AG10803 (cell line): ENCODE results near the gene SCGB3A1.

Experiments used
- DNase-seq: peaks from one replicate; pipeline ENCODE4 v3.0.0; 2010; ENCODE audit warnings: low read depth
- H3K4me3 ChIP-seq: 2 replicates; pipeline ENCODE4 v1.5.1; 2011; ENCODE audit warnings: mild to moderate bottlenecking, low read length, control low read depth
- TF ChIP-seq, protein P1 (sequence below): conservative IDR thresholded peaks from 2 replicates; pipeline ENCODE4 v1.5.1; 2011; ENCODE audit warnings: mild to moderate bottlenecking, low read length, control low read depth, inconsistent platforms

The SCGB3A1 gene

DNA sequence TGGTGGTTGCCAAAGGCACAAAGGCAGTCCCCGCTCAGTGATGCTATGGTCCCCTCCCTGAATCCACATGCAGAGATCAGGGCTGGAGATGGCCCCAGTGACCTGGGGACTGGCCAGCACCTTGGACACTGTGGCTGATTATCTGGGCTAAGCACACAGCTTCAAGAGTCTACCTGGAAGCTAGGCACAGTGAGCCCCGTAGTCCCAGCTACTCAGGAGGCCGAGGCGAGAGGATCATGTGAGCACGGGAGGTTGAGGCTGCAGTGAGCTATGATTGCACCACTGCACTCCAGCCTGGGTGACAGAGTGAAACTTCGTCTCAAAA lies 8.3 kb upstream of the SCGB3A1 start:
- TF ChIP-seq, protein P1, sequence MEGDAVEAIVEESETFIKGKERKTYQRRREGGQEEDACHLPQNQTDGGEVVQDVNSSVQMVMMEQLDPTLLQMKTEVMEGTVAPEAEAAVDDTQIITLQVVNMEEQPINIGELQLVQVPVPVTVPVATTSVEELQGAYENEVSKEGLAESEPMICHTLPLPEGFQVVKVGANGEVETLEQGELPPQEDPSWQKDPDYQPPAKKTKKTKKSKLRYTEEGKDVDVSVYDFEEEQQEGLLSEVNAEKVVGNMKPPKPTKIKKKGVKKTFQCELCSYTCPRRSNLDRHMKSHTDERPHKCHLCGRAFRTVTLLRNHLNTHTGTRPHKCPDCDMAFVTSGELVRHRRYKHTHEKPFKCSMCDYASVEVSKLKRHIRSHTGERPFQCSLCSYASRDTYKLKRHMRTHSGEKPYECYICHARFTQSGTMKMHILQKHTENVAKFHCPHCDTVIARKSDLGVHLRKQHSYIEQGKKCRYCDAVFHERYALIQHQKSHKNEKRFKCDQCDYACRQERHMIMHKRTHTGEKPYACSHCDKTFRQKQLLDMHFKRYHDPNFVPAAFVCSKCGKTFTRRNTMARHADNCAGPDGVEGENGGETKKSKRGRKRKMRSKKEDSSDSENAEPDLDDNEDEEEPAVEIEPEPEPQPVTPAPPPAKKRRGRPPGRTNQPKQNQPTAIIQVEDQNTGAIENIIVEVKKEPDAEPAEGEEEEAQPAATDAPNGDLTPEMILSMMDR, result no peak
- no peak overlapping the region for H3K4me3 ChIP-seq
- no peak for DNase-seq

DNA sequence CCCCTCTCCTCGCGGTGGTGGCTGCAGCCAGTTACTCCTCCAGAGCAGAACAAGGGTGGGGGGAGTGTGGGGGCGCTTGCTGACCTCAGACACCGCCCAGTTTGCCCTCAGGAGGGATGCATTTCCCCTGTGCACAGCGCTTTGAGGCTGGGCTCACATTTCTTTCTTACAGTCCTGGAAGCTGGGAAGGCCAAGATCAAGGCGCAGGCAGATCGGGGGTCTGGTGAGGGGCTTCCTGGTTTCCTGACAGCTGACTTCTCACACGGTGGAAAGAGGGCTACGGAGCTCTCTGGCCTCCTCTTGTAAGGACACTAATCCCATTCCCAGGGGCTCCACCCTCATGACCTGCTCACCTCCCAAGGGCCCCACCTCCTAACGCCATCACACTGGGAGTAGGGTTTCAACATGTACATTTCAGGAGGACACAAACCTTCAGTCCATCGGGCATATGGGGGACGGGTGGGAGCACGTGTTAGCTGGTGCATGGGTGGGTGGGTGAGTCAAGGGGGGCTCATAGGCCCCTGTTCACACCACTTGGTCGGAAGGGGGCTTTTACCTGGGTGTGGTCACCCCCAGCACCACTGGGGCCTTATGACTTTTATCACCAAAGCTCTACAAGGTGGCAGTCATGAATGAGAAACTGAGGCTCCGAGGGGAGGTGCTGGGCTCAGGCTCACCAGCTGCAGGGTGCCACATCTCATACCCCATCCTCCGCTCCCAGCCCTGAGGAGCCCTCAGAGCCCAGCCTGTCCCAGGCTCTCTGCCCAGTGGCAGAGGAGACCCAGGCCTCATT lies 7.7 kb upstream of the SCGB3A1 start:
- no peak overlapping the region for H3K4me3 ChIP-seq
- DNase-seq, result no peak
- TF ChIP-seq, protein P1, result no peak

DNA sequence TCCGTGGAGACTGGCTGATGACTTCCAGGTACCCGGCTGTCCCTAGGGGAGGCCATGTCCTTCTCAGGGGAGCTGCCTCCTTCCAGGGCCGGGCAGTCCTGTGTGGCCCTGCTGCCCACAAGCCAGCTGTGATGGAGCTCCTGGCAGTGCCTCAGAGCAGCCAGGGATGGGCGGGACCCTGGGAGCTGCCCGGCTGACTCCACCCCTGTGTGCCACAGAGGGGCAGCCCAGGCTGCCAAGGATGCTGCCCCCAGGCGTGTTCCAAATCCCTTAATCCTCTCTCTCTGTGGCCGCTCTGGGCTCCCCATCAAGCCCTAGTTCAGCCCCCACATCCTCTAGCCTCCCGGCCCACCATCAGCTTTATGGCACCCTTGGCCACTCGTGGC lies 7.0 kb upstream of the SCGB3A1 start:
- no peak overlapping the region for H3K4me3 ChIP-seq
- no peak for DNase-seq
- TF ChIP-seq, protein P1, result no peak

DNA sequence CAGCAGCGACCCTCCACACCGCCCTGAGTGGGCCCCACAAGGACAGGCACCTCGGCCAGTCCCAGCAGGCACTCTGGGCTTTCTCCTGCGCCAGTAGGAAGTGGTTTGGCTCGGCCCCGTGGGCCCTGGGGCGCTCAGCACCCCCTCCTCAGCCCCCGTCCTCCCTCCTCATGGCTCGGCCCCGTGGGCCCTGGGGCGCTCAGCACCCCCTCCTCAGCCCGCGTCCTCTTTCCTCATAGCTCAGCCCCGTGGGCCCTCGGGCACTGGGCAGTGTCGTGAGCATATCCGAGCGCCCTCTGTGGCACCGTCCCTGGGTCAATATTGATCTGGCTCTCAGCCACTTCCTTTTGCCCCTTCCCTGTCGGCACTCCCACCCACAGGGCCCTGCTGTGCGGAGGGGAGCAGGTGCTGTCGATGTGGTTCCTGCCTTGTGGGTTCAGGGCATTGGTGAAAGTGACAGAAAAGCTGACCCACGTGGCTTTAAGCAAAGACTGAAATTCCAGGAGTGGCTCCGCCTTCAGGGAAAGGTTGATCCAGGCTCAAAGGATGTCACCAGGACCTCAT lies 5.5 kb upstream of the SCGB3A1 start:
- TF ChIP-seq, protein P1, result no peak
- no peak for DNase-seq
- no peak overlapping the region for H3K4me3 ChIP-seq

DNA sequence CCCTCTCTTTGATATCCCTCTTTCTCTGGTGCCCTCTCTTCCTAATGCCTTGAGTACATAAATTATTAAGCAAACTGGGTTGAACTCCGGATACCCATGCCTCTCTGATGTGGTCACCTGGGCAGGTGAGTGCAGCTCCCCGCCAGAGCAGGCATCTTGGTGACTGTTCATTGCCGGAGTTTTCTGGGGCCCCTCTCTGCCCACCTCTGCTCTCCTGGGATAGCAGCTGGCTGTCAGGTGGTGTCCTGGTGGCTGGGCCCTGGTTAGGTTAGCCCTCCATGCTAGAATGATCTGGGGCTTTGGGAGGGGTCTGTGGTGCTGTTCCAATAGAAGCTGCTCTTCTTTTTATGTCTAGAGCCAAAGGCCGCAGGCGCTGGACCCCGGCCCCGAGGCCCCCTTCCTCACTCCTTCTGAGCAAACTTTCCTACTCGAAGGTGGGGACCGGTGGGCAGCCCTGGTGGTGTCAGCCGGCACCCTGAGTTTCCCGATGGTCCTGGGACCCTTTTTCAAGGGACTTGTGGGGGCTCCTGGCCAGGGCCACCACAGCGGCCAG lies 4.9 kb upstream of the SCGB3A1 start:
- TF ChIP-seq, protein P1, result no peak
- no peak overlapping the region for H3K4me3 ChIP-seq
- no peak for DNase-seq

DNA sequence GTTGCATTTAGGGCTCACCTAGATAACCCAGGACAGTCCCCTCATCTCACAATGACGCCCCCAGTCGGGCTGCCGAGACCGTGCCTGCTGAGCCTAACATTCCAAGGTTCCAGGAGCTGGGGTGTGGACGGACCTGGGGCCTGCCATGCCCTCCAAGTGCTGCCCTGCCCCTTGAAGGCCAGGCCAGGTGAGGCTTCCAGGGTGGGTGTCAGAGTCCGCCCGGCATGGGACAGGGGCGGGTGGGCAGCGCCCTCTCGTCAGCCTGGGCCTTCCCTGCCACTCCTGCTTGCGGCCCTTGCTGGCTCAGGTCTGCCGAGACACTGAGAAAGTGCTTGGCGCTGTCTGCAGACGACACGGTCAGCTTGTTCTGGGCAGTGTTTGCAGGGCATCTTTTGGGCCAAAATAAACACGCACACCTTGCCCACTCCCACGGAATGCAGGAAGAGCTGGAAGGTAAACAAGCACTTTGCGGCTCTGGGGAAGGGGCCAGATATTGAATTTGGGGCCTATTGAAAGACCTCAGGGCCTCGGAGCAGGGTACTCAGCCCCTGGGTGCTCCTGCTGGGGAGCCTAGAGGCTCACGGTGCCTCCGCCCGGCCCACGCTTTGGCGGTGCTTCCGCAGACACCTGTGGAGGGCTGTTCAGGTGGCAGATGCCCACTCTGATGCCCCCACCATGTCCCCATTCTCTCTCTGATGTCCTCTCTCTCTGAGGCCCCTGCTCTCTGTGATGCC lies 4.2 kb upstream of the SCGB3A1 start:
- no peak for DNase-seq
- H3K4me3 ChIP-seq, result no peak overlapping the region
- TF ChIP-seq, protein P1, result no peak
